HG02678 (cell line): Measurements from ENCODE around the gene FBLN5.
"Not testable (repeated sequence)": the region's sequence is repeated elsewhere in the genome, so short reads cannot be mapped to it uniquely, and the experiment has no call there.

Source experiments
- ATAC-seq: cut with Tn5 transposase; IDR thresholded peaks from one replicate; pipeline ENCODE4 v1.9.1; 2021; ENCODE audit warnings: mild to moderate bottlenecking, moderate library complexity; ENCODE audit not compliant: unreplicated experiment

The FBLN5 gene

DNA sequence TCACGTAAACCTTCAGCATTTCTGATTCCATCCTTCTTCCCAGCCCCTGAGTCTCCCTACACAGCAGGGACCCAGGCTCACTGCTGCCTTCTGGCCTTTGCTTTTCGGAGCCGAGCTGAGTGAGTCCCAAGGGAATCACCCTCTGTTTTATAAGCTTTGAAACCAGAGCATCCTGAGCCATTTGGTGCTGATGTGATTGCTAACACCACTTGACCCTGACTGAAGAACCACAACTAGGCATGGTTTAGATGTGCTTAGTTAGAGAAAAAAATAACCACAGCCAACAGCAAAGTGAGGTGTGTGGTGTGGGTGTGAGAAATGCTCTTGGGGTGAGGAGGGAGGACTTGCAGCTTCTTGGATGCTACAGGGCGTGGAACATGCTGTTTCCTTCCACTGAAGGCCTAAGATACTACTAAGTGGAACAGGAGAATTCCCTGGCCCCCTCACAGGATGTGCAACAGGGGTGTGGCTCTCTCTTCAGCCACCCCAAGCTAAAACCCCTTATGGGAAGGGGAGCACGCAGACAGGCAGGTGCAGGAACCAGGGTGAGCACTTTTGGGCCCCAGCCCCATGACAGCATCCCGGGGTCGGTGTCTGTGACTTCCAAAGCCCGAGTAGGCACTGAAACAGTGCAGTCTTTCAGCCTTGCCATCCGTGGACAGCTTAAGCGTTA, 80.0 kb downstream of the FBLN5 start, which contains the start of gene TC2N:
Gene TC2N (minus strand): TSS at position 221 of the 673 bp plus-strand sequence. CDS start 53,767 bp downstream, outside the sequence.
- ATAC-seq, result no peak

DNA sequence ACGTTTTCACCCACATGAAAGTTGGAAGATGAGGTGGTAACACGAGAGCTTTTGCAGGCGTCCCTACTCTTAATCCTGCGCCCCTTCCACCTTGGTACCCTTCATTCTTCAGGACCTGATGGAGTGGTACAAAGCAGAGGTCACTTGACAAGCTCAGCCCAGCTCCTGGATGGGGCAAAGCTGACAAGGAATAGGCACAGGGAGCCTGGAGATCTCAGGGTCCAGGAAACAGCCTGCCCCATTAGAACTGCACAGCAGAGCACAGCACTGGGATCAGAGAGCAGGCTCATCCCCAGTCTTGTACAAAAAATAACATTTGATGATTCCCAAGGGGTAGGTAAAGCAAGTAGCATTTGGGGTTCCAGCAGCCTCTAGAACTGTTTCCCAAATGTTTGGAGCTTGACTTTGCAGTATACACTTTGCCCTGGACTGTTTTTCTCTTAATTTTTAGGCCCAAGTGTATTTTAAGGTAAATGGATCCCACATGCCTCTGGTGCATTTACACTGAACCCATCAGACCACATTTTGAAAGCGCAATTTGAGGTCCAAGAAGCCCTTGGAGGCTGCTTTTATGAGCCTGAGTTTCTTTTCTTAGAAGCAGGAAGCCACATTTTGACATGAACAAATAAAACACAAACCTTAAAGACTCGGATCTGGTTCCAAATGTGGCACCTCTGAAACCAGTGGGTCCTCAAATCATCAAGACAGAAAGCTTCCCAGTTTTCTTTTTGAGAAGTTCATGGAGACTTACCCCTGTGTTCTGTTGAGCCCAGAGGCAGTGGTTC, 80.8 kb downstream of the FBLN5 start:
- ATAC-seq, result no peak

DNA sequence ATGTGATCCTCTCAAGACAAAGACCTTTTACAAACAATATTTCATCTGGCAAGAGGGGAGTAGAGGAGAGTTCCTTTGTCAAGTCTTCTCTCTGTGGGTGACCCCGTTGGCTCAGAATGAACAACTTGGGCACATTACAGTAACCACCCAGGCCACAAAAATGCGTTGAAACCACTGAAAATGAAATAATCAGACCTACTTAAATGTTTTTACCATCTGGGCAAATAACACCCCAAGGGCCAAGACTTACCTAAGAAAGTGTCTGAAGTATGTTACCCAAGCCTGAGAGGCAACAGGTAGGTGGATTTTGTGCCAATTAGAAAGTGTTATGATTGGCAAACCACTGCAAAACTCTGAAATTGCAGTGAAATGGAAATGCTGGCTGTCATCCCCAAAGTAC, 81.4 kb downstream of the FBLN5 start:
- ATAC-seq, result no peak

DNA sequence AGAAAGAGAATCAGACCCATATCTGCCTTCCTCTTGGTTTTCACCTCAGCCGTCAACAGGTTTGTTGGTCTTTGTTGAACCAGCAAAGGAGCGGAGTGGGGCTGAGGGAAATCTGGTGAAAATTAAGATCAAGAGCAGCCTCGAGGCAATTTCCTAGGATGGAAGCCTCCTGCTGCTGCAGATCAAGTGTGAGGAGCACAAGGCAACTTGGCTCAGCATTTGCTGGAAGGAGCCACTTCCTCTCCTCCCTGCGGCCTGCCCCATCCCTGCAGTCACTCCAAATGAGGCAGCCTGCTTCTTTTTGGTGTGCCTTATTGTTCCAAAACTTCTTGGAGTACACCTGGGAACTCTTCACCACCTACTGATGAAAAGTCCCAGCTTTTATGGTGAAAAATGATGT, 85.1 kb downstream of the FBLN5 start:
- no peak for ATAC-seq

GRCh38 chr14:91861091-91861490, 86.4 kb downstream of the FBLN5 start:
- no peak for ATAC-seq

GRCh38 chr14:91860238-91860637, 87.3 kb downstream of the FBLN5 start:
- ATAC-seq, result no peak

DNA sequence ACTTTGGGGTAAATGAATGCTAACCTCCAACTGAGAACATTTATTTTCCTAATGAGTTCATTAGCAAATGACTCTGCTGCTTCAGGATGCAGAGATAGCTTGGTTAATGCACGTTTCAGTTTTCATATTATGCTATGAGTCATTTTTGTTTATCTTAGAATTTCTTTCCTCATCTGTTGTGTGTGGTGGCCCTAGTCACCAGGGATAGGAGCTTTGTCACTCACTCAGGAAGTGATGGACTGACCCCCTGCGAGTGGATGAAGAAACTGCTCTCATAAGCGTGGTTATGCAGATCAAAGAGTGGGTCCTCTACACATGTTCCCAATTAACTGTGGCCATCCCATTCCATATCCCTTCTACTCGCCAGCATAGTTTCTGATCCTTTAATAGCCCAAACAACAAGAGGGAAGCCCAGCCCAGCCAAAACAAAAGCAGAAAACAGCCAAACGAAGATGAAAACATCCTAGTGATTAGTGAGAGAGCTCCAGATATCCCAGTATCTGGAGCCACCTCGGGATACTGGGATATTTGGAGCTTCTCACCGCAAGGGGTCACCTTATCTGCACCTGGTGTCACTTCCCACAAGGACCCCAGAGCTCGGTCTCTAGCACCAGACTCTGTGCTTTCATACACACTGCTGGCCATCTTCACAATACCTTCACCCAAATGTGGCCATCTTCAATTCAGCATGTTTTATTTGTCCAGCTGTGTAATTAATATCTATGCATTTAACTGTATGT, 88.8 kb downstream of the FBLN5 start:
- ATAC-seq, result no peak

- no peak for ATAC-seq
These were observed 89.9 kb downstream of the FBLN5 start for GRCh38 chr14:91857614-91858013.

GRCh38 chr14:91854327-91854934, 93.1 kb downstream of the FBLN5 start:
- no peak for ATAC-seq

GRCh38 chr14:91851563-91851962, 95.9 kb downstream of the FBLN5 start:
- no peak for ATAC-seq

- ATAC-seq, result no peak
These were observed 98.9 kb downstream of the FBLN5 start for GRCh38 chr14:91848504-91849001.

- ATAC-seq, result no peak
These were observed 99.8 kb downstream of the FBLN5 start for GRCh38 chr14:91847693-91848092.

- ATAC-seq, result no peak
These were observed 101.8 kb downstream of the FBLN5 start for GRCh38 chr14:91845652-91846051.

DNA sequence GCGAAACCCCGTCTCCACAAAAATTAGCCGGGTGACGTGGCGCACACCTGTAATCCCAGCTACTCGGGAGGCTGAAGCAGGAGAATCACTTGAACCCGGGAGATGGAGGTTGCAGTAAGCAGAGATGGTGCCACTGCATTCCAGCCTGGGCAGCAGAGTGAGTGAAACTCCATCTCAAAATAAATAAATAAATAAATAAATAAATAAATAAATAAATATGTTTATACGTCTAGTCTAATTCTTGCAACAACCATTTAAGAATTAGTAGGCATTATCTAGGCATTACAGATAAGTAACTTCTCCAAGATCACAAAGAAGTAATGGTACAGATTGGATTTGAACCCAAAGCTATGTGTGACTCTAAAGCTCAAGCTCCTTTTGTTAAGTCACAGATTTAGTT, 102.4 kb downstream of the FBLN5 start:
- not testable (repeated sequence) for ATAC-seq

GRCh38 chr14:91844029-91844428, 103.5 kb downstream of the FBLN5 start:
- ATAC-seq, result no peak

- no peak for ATAC-seq
These were observed 104.1 kb downstream of the FBLN5 start for GRCh38 chr14:91843437-91843836.

- no peak for ATAC-seq
These were observed 106.4 kb downstream of the FBLN5 start for GRCh38 chr14:91841065-91841464.

DNA sequence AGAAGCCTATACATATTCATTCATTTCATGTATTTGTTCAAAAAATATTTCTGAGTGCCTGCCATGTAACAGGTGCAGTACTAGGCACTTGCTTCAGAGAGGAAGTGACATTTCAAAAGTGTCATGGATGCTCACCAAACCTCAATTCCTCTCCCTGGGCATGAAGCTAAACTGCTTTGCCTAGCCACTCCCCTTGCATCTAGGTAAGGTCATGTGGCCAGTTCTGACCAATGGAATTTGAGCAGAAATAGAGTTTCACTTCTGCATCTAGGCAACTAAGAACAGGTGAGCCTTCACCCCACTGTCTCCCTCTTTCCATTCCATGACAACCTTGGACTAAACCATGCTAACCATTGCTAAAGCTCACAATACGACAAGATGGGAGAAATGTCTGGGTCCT, 107.7 kb downstream of the FBLN5 start:
- no peak for ATAC-seq

DNA sequence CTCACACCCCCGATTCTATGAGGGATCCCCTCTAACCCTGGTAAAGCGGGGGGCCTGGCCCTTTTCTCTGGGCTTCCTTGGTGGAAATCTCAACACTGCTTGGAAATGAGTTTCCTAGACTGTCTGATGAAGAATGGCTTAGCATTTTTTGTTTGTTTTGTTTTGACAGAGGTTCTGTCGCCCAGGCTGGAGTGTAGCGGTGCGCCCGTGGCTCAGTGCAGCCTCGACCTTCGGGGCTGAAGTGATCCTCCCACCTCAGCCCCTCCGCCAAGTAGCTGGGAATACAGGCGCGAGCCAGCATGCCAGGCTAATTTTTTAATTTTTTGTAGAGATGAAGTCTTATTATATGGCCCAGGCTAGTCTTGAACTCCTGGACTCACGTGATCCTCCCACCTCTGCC, 110.4 kb downstream of the FBLN5 start:
- no peak for ATAC-seq

- no peak for ATAC-seq
These were observed 111.3 kb downstream of the FBLN5 start for GRCh38 chr14:91835920-91836843.
